Measurements from ENCODE around the gene SERBP1.
A peak's percentile ranks its signal among the peaks of the same experiment; 100 is the strongest.

Gene SERBP1

DNA sequence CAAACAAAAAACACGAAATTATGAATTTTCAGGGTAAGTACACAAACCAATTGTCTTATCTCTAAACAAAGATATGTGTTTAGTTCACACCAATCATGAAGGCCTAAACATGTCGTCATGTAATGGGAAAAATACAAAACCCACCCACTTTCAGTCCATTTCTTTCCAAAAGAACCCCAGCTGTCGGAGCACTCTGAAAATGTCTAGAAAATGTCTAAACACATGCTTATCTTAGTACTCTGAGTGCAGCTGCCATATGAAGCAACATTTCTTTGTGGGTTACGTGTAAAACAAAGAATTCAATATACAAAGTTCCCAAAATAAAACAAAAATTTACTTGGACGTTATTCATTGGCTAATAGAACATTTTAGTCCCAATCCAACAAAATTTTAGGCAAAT lies 22.7 kb downstream of the SERBP1 start:
- no peak for DNase-seq (ENCODE audit: low read depth in 2 of 2)

DNA sequence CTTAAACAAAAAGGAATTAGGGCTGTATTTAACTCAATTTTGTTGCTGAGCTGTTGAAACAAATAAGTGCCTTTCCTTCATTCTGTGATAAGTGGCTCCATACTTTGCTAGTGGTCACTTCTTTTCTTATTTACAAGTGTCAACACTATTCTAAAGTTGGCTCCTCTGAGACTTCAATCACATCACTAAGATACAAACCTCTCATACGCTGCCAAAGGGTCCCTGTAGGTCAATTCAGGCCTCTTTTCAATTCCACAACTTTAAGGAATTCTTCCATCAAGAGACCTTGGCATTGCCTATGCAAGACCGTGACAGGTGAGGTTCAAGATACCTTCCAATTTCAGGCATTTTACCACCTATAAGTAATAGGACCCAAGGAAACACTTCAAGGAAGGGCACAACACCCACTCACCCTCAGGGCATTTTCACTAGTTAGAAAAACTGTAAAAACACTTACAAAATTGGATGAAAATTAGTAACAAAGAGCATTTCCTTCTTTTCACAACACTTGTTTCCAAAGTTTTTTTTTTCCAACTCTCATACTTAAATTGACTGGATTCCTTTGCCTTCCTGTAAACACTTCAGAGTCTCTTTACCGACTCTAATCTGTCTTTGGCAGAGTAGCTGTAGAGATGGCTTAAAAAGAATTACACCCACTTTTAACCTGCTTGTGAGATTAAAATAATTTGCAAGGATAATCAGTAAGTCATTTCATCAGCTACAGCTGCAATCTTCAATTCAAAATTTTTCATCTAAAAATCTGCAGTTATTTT lies 24.5 kb downstream of the SERBP1 start:
- DNase-seq (ENCODE audit: low read depth in 2 of 2), result no peak

GRCh38 chr1:67404212-67404620 lies 26.0 kb downstream of the SERBP1 start:
- DNase-seq (ENCODE audit: low read depth in 2 of 2), result no peak

DNA sequence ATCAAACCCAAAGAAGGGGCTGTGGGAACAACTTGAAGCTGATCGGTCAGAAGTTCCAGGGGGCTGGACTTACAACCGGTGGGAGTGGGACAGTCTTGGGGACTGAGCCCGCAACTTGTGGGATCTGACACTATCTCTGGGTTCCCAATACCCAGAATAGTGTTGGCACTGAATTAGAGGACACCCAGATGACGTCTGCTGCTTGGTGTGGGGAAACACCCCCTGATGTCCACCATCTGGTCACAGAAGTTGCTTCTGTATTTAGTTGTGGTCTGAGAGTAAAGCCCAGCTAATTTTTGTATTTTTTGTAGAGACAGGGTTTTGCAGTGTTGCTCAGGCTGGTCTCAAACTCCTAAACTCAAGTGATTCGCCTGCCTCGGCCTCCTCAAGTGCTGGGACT lies 28.8 kb downstream of the SERBP1 start:
- no peak for DNase-seq (ENCODE audit: low read depth in 2 of 2)

- DNase-seq (ENCODE audit: low read depth in 2 of 2), result peak in 1 of 2 donors; percentile 12
These were observed 30.0 kb downstream of the SERBP1 start for GRCh38 chr1:67400029-67400786.

GRCh38 chr1:67399199-67399993 lies 30.8 kb downstream of the SERBP1 start:
- DNase-seq (ENCODE audit: low read depth in 2 of 2), result no peak

DNA sequence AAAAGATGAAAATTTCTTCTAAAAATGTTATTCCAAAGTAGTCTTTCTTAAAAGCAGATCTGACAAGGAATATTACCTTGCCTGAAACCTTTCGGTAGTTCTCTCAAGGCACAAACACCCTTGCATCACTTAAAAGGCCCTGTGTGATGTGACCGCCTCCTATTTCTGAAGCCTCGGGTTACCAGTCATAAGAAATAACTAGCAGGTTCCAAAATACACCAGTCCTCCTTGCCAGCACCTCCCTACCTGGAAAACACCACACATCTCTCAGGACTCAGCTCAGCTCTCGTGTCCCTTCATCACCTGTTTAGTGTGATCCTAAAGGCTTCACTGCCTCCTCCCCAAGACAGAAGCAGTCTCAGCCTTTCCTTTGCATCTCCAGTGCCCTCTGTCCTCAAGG lies 35.7 kb downstream of the SERBP1 start:
- DNase-seq (ENCODE audit: low read depth in 2 of 2), result no peak

- DNase-seq (ENCODE audit: low read depth in 2 of 2), result no peak
These were observed 36.5 kb downstream of the SERBP1 start for GRCh38 chr1:67393737-67394136.

GRCh38 chr1:67393240-67393639 lies 37.0 kb downstream of the SERBP1 start:
- DNase-seq (ENCODE audit: low read depth in 2 of 2), result no peak

DNA sequence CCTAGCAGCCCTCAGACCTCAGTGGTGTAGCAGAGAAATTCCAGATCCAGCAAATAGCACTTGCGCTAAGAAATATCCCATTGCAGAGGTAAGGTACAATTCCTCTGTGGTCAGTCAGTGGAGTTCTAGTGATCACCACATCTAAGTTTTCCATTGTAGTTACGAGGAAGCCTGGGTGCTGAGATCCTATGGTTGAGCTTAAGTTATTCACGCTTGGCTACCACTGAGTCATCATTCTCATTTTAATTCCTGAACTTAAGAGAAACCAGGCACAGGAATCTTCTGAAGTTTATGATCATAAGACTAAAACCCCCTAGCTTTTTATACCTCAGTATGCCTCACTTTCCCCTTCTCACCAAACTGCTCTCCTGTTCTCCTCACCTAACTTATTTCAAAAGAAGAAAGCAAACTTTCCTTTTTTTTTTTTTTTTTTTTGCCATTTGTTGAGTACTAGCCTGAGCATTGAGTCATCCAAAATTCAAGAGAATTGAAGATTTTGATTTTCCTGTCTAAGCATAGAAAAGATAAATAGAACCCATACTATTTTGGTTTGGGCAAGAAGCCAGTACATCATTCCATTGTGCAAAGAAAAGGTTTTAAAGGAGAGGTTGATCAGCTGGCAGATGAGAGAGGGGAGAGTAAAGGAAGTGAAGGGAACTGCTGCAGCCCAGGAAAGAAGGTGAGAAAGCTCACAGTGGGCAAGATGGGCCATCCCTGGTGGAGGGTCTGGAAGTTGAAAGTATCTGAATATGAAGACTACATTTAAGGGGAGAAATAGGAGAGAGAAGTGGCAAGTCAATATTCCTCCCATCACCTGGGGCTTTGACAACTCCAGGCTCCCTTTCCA lies 39.9 kb downstream of the SERBP1 start:
- no peak for DNase-seq (ENCODE audit: low read depth in 2 of 2)

- no peak for DNase-seq (ENCODE audit: low read depth in 2 of 2)
These were observed 46.1 kb downstream of the SERBP1 start for GRCh38 chr1:67383999-67384638.

DNA sequence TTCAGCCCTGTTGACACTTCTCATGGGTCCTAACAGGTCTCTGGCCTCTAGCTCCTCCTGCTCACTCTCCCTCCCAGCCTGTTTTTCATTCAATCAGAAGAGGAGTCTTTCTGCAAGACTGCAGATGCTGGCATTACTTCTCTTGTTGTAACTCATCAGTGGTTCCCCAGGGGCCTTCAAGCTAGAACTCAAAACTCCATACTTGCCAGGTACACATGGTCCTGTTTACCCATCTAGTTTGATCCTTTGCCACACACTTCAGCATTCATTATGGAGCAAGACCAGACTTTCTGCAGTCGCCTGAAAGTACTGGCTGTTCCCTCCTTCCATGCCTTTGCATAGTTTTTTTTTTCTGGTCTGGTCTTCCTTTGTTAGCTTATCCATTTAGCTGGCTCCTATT lies 47.9 kb downstream of the SERBP1 start:
- no peak for DNase-seq (ENCODE audit: low read depth in 2 of 2)

DNA sequence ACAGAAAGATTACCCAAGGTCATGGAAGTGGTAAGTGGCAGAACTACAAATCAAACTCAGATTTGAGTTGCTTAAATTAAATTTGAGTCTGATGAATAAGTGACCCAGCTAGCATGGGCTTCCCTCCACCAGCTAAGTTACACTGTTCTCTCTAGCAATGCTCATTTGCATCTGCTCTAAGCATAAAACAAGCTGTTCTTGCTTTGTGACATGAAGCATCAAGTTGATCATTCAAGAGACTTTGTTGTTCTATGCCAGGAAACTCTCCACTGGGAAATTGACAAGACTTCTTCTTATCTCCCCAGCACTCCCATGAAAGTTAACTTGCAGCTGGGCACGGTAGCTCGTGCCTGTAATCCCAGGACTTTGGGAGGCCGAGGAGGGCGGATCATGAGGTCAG lies 49.0 kb downstream of the SERBP1 start:
- DNase-seq (ENCODE audit: low read depth in 2 of 2), result no peak

DNA sequence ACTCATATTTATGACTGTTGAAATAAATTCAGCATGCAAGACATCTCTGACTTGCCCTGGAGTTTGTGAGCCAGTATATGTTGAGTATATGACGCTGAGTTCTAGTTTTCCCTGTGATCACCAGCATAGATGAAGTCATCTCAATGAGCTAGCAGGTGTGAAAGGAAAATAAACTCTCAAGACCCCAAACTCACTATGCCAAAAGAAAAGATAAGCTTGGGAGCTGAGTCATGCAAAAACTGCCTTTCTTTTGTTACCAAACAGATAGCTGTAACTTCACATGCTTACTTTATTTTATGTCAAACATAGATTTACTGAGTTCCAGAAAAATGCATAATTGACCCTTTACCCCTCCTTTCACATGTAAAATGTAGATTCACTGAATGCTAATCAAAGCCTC lies 52.9 kb downstream of the SERBP1 start:
- no peak for DNase-seq (ENCODE audit: low read depth in 2 of 2)

DNA sequence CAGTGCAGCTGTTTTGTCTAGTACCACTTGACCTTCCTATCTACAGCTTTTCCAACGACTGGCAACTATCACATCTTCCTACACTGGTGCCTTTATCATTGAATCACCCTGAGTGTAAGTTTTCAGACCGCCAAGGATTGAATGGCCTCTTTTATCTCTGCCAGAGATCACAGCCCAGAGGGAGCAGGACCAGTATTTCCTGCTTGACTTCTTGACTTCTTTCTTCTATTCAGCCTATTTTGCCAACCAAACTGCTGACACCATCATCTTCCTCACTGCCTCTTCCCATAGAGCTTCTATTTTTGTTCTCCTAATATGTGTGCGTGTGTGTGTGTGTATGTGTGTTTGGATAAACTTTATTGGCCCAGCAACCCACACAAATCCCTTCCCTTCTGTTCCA lies 53.8 kb downstream of the SERBP1 start:
- no peak for DNase-seq (ENCODE audit: low read depth in 2 of 2)

DNA sequence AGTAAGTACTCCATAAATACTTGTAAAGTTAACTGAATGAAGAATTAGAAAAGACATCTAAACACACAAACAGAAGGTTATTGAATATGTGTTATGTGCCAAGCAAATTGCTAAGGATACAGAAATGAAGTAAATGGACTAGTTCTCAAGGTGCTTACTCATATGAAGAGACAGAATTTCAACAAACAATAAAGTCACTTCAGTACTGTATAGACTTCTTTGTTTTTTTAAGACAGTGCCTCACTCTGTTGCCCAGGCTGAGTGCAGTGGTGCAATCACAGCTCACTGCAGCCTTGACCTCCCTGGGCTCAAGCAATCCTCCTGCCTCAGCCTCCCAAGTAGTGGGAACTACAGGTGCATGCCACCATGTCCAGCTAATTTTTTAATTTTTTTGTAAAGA lies 57.3 kb downstream of the SERBP1 start:
- DNase-seq (ENCODE audit: low read depth in 2 of 2), result no peak

DNA sequence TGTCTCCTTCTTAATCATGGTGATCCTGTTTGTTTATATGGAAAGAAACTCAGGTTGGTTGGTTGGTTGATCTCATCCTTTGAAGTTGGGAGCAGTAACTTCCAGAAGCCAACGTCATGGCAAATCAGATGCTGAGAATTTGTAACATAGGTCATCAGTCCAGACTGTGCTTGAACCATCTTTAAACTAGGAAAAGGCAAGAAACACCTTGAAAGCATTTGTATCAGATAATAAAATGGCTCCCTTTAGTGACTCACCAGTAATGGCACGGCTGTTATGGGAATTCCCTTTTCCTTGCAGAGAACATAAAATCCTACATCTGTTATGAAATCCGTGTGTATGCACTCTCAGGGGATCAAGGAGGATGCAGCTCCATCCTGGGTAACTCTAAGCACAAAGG lies 58.1 kb downstream of the SERBP1 start:
- no peak for DNase-seq (ENCODE audit: low read depth in 2 of 2)

DNA sequence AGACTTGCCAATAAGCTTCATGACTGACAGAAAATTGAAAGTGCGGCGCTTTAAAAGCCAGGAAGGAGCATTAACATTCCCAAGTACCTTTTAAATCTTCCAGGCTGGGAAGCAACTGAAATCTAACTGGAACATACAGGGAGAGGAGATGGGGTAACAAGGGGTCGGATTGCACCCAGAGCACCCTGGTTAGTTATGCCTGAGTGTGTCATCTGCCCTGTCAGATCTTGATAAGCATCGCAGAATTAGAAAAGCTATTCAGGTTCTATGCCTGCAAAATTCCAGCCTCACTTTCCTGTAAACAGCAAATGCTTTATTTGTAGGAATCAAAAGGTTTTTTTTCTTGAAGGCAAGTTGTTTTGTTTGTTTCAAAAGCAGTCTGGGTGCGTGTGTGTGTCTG lies 58.5 kb downstream of the SERBP1 start:
- no peak for DNase-seq (ENCODE audit: low read depth in 2 of 2)

GRCh38 chr1:67371043-67371442 lies 59.2 kb downstream of the SERBP1 start:
- DNase-seq (ENCODE audit: low read depth in 2 of 2), result no peak

DNA sequence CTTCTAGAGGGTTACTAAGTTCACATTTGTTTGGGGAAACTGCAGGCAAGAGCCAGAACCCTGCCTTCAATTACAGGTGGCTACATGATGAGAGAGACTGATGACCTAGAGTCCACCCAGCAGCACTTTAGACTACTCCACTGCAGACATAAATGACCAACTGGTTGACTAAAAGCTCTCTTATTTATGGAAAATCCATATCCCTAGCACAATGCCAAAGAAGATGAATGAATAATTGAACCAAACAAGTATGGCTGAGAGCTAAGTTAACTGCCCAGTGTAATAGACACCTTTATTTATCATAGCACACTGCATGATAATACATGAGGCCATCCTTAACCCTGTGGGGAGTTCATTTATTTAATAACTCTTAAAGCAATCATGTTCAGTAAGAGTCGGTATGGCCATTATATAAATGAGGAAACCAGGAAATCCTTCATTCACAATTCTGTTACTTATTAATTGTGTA lies 62.1 kb downstream of the SERBP1 start:
- DNase-seq (ENCODE audit: low read depth in 2 of 2), result no peak
